ENCODE results near the gene PRDM16. TPM values are rescaled to one million over a fixed set of nuclear protein-coding genes. Genes with fewer than 3 reads are reported as not detected.

Gene PRDM16
- total and polyA plus RNA-seq, 2 of the 13 experiments (the other 11 are each of a cell fraction or from before 2014, with no cell fraction given): 0.15 to 0.81 TPM

- TF ChIP-seq SP2 (CRISPR knock-in tag; IDR thresholded peaks at IDR 0.05): no peak
- no peak for TF ChIP-seq ZNF382 (CRISPR knock-in tag; IDR thresholded peaks at IDR 0.05; ENCODE audit: borderline replicate concordance)
- TF ChIP-seq FOSL1 (CRISPR knock-in tag; IDR thresholded peaks at IDR 0.05; ENCODE audit: borderline replicate concordance): no peak
- TF ChIP-seq PLRG1 (conservative IDR thresholded peaks at IDR 0.05): no peak
- TF ChIP-seq FOXO4 (CRISPR knock-in tag; conservative IDR thresholded peaks at IDR 0.05): no peak
- Histone ChIP-seq H3K27ac (ENCODE audit: extremely low read length, insufficient read depth, low read length) (no peak overlapping the region), H2AFZ (ENCODE audit: low read length) (no peak overlapping the region), H3K79me2 (ENCODE audit: insufficient read depth, low read length) (no peaks in the 10 kb centered on the region), H3K4me3 (replicated peaks in 1 of 3; ENCODE audit: insufficient read depth in 1 of 3, low read depth in 2 of 3, low read length in 3 of 3) (no peak overlapping the region), H3K27me3 (ENCODE audit: control insufficient read depth in 1 of 2, insufficient read depth in 2 of 2, low read length in 2 of 2) (peaks cover 21 to 94% of the 10 kb centered on the region in 2 experiments), H3K4me1 (ENCODE audit: insufficient read depth, low read length) (no peaks in the 10 kb centered on the region), H4K20me1 (ENCODE audit: insufficient read depth, low read length) (0 out of 2 replicates have a peak, but pooled peaks cover 4% of the 10 kb centered on the region), H3K4me2 (ENCODE audit: low read depth, low read length) (no peak overlapping the region), H3K9ac (ENCODE audit: insufficient read depth, low read depth, low read length) (no peak overlapping the region), H3K9me3 (ENCODE audit: low read length) (no peaks in the 10 kb centered on the region), H3K36me3 (replicated peaks in 1 of 2; ENCODE audit: control insufficient read depth in 1 of 2, insufficient read depth in 2 of 2, low read length in 2 of 2) (no peaks in the 10 kb centered on the region)
- ATAC-seq: no peak
- in situ Hi-C loops (cut with HindIII; ENCODE audit: extremely low pct_ligation_motif_present, low pct_unique_long_range_greater_than_20kb): no loop called here
- intact Hi-C loops (cut with micrococcal nuclease; ENCODE audit: unreplicated experiment): no loop called here
- 6% methylated on average over 4 of the region's 4 CpGs for WGBS (ENCODE audit: low lambda C conversion rate)
- no peak for DNase-seq (ENCODE audit: low spot score)
- no peak for FAIRE-seq
- POLR2A ChIA-PET: no interaction called here
- CTCF ChIA-PET (ENCODE audit: low intra/inter-chr PET ratio, low total read pairs): no interaction called here
- BruUV-seq (replicated peaks): no TSS peak
Observed at GRCh38 chr1:3033790-3034090, 35.3 kb upstream of the PRDM16 start.

- H3K27ac ChIP-seq (ENCODE audit: extremely low read length, insufficient read depth, low read length): no peak overlapping the region
- ATAC-seq: no peak
- H4K20me1 ChIP-seq (ENCODE audit: insufficient read depth, low read length): 0 out of 2 replicates have a peak, but pooled peaks cover 4% of the 10 kb centered on the region
- no peak overlapping the region for H3K4me3 ChIP-seq (replicated peaks in 1 of 3; ENCODE audit: insufficient read depth in 1 of 3, low read depth in 2 of 3, low read length in 3 of 3)
- no TSS peak for BruUV-seq (replicated peaks)
- 0% methylated on average over 6 of the region's 7 CpGs for WGBS (ENCODE audit: low lambda C conversion rate)
- TF ChIP-seq HOXA5 (CRISPR knock-in tag; IDR thresholded peaks at IDR 0.05) (no peak), ZBTB21 (CRISPR knock-in tag; IDR thresholded peaks at IDR 0.05) (no peak), MNT (IDR thresholded peaks at IDR 0.05) (peak; percentile 53; the same call in 1 of the 2 replicates), REST (IDR thresholded peaks at IDR 0.05; ENCODE audit: borderline replicate concordance in 1 of 2, low read depth in 1 of 2, low read length in 2 of 2) (no peak)
- POLR2A ChIA-PET: no interaction called here
- H2AFZ ChIP-seq (ENCODE audit: low read length): no peak overlapping the region
- peaks cover 21 to 97% of the 10 kb centered on the region in 2 experiments for H3K27me3 ChIP-seq (ENCODE audit: control insufficient read depth in 1 of 2, insufficient read depth in 2 of 2, low read length in 2 of 2)
- H3K4me1 ChIP-seq (ENCODE audit: insufficient read depth, low read length): no peaks in the 10 kb centered on the region
- H3K9ac ChIP-seq (ENCODE audit: insufficient read depth, low read depth, low read length): no peak overlapping the region
- H3K4me2 ChIP-seq (ENCODE audit: low read depth, low read length): no peak overlapping the region
- intact Hi-C loops (cut with micrococcal nuclease; ENCODE audit: unreplicated experiment) (no loop called here), in situ Hi-C loops (cut with HindIII; ENCODE audit: extremely low pct_ligation_motif_present, low pct_unique_long_range_greater_than_20kb) (no loop called here)
- CTCF ChIA-PET (ENCODE audit: low intra/inter-chr PET ratio, low total read pairs): no interaction called here
- no peaks in the 10 kb centered on the region for H3K36me3 ChIP-seq (replicated peaks in 1 of 2; ENCODE audit: control insufficient read depth in 1 of 2, insufficient read depth in 2 of 2, low read length in 2 of 2)
- DNase-seq (ENCODE audit: low spot score): no peak
- H3K9me3 ChIP-seq (ENCODE audit: low read length): no peaks in the 10 kb centered on the region
- FAIRE-seq: no peak
- H3K79me2 ChIP-seq (ENCODE audit: insufficient read depth, low read length): no peaks in the 10 kb centered on the region
Observed at GRCh38 chr1:3034162-3034561, 34.8 kb upstream of the PRDM16 start.
